Right cardiac atrium (tissue), 5 donors: ENCODE data around the gene KCNQ1. TPM values are rescaled to one million over a fixed set of nuclear protein-coding genes. Genes with fewer than 3 reads are reported as not detected.

Experiments
- polyA plus RNA-seq: library from polyadenylated mRNA; stranded (reverse); fragments of 200-250 nt; gene quantifications from one replicate; pipeline ENCODE4 v1.2.3, GENCODE V29; 2013
- total RNA-seq, 4 donors: library from RNA; stranded (reverse); fragmentation: NEBNext Ultra II Directional; extraction: Animal tissue kit (Norgen Biotek cat#: 25700); gene quantifications; one replicate each; pipeline ENCODE4 v1.2.1, GENCODE V29; 2021
- donor health status: healthy with polysubstance abuse.
- donor health status: DM: no; HTN: yes; CAD: no.
- donor health status: DM: no; HTN: no; CAD: no.
- donor health status: DM: no; HTN: yes; CAD: no; lungs with severe emphysema.
- donor health status: DM: yes; HTN: yes; CAD: no.

Gene KCNQ1
- total and polyA plus RNA-seq, 5 donors: 36.4 to 46.8 (median 37.7) TPM

Other genes with a start within 250 kb of the KCNQ1 start
- under 1 TPM in 3 of 4 donors, not detected in 1; 0.23 to 0.51 (median 0.35) TPM for gene ASCL2, start 174.4 kb upstream of the KCNQ1 start, total RNA-seq
- gene ASCL2, start 174.4 kb upstream of the KCNQ1 start, polyA plus RNA-seq: 0.20 TPM
- 10 to 100 TPM in 3 of 4 donors, 1 to 10 TPM in 1; 3.9 to 24.2 (median 15.3) TPM for gene C11orf21, start 143.1 kb upstream of the KCNQ1 start, total RNA-seq
- 13.4 TPM for gene C11orf21, start 143.1 kb upstream of the KCNQ1 start, polyA plus RNA-seq
- 10 to 100 TPM; 11.4 to 24.0 (median 14.3) TPM for gene TSPAN32, start 143.0 kb upstream of the KCNQ1 start, total RNA-seq
- 11.5 TPM for gene TSPAN32, start 143.0 kb upstream of the KCNQ1 start, polyA plus RNA-seq
- 100 to 1,000 TPM; 677 to 920 (median 748) TPM for gene CD81, start 67.7 kb upstream of the KCNQ1 start, total RNA-seq
- 869 TPM for gene CD81, start 67.7 kb upstream of the KCNQ1 start, polyA plus RNA-seq
- 10 to 100 TPM; 30.5 to 50.4 (median 37.1) TPM for gene TSSC4, start 44.3 kb upstream of the KCNQ1 start, total RNA-seq
- gene TSSC4, start 44.3 kb upstream of the KCNQ1 start, polyA plus RNA-seq: 31.8 TPM
- not detected for gene TRPM5, start 494 bp upstream of the KCNQ1 start, total RNA-seq
- gene TRPM5, start 494 bp upstream of the KCNQ1 start, polyA plus RNA-seq: 0.02 TPM